ENCODE measurements around the gene MAJIN. TPM values are rescaled to one million over a fixed set of nuclear protein-coding genes. Genes with fewer than 3 reads are reported as not detected.

The MAJIN gene
- not detected in 5 replicates for total RNA-seq (2022; extraction: Qiagen RNA extraction)

GRCh38 chr11:64971421-64972233, at the start of gene MAJIN:
Gene MAJIN (minus strand): TSS chr11:64972108. CDS start chr11:64959405, 12,703 bp downstream.

GRCh38 chr11:65013888-65014725, 42.2 kb upstream of the MAJIN start, which contains the start of gene ARL2:
Gene ARL2 (plus strand): TSS chr11:65014160. CDS start chr11:65014208, 48 bp downstream.

GRCh38 chr11:64996710-64997380, 24.9 kb upstream of the MAJIN start, which contains the start of gene BATF2:
Gene BATF2 (minus strand): TSS chr11:64996971. CDS start chr11:64996914, 57 bp downstream.

GRCh38 chr11:64935359-64936081, 36.4 kb downstream of the MAJIN start, which contains the start of gene GPHA2:
Gene GPHA2 (minus strand): TSS chr11:64935893. CDS start chr11:64935460, 433 bp downstream.

GRCh38 chr11:64923944-64924909, 47.7 kb downstream of the MAJIN start, which contains the start of gene PPP2R5B:
Gene PPP2R5B (plus strand): TSS chr11:64924689. CDS start chr11:64925735, 1,046 bp downstream.

DNA sequence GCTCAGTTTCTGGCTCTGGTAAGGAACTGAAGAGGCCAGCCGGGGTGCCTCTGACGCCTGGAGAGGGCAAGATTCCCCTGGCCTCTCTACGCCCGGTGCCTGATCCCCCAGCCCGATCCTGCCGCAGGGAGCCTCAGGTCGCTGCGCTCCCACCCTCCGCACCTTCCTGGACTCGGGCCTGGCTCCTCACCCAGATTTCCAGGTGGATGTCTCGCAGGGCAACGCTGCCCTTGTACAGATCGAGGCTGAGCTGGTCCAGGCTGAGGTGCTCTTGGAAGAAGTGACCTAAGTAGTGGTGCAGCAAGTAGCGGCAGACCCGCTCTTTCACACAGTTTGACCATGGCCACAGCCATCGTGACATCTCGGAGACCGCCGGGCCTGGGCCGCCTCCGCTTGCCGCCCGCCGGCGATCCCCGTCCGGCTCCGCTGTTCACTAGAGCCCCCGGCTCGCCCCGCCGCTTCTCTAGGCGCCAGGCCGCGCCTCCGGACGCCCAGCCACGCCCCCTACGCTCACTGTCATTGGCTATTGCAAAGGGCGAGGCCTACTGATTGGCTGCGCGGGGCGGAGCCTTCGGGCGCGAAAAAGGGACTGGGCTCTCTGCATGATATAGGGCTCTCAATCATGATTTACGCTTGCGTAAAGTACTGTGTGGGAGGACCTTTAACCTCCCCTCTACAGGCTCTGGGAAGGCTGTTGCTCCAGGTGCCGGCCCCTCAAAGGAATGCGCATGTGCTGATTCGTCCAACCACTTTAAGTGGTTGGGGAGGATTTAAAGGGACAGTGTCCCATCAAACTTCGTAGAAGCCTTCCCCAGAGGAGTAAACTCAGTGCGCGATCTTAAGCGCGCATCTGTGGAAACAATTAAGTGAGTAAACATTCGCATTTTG, 54.9 kb downstream of the MAJIN start, which contains the start of gene ATG2A:
ATG2A (minus strand) TSS at position 435 of the 888 bp plus-strand sequence; CDS start at position 361, 74 bp downstream.

Other genes with a start within 250 kb of the MAJIN start
- gene NRXN2, start 248.9 kb downstream of the MAJIN start, total RNA-seq (2022; extraction: Qiagen RNA extraction): 0.15 to 0.28 TPM (median 0.24 TPM) in 5 replicates
- gene RASGRP2, start 228.0 kb downstream of the MAJIN start, total RNA-seq (2022; extraction: Qiagen RNA extraction): 0.94 to 2.3 TPM (median 2.0 TPM) in 5 replicates
- gene PYGM, start 212.1 kb downstream of the MAJIN start, total RNA-seq (2022; extraction: Qiagen RNA extraction): 0.23 to 0.52 TPM (median 0.27 TPM) in 5 replicates
- gene SF1, start 193.6 kb downstream of the MAJIN start, total RNA-seq (2022; extraction: Qiagen RNA extraction): 146 to 212 TPM (median 156 TPM) in 5 replicates
- gene MAP4K2, start 168.9 kb downstream of the MAJIN start, total RNA-seq (2022; extraction: Qiagen RNA extraction): 5.3 to 8.8 TPM (median 8.4 TPM) in 5 replicates
- gene MEN1, start 161.6 kb downstream of the MAJIN start, total RNA-seq (2022; extraction: Qiagen RNA extraction): 28.8 to 40.9 TPM (median 38.1 TPM) in 5 replicates
- 1.3 to 1.8 TPM (median 1.5 TPM) in 5 replicates for gene CDC42BPG, start 127.5 kb downstream of the MAJIN start, total RNA-seq (2022; extraction: Qiagen RNA extraction)
- 94.8 to 121 TPM (median 111 TPM) in 5 replicates for gene EHD1, start 93.5 kb downstream of the MAJIN start, total RNA-seq (2022; extraction: Qiagen RNA extraction)
- 13.7 to 22.4 TPM (median 20.9 TPM) in 5 replicates for gene ATG2A, start 54.9 kb downstream of the MAJIN start, total RNA-seq (2022; extraction: Qiagen RNA extraction)
- 3.4 to 5.3 TPM (median 4.5 TPM) in 5 replicates for gene PPP2R5B, start 47.4 kb downstream of the MAJIN start, total RNA-seq (2022; extraction: Qiagen RNA extraction)
- not detected in 5 replicates for gene GPHA2, start 36.2 kb downstream of the MAJIN start, total RNA-seq (2022; extraction: Qiagen RNA extraction)
- gene BATF2, start 24.9 kb upstream of the MAJIN start, total RNA-seq (2022; extraction: Qiagen RNA extraction): 0.58 to 0.79 TPM (median 0.63 TPM) in 5 replicates
- 162 to 198 TPM (median 189 TPM) in 5 replicates for gene ARL2, start 42.1 kb upstream of the MAJIN start, total RNA-seq (2022; extraction: Qiagen RNA extraction)
- gene SNX15, start 55.3 kb upstream of the MAJIN start, total RNA-seq (2022; extraction: Qiagen RNA extraction): 20.8 to 25.4 TPM (median 23.6 TPM) in 5 replicates
- 35.4 to 58.5 TPM (median 57.6 TPM) in 5 replicates for gene SAC3D1, start 69.1 kb upstream of the MAJIN start, total RNA-seq (2022; extraction: Qiagen RNA extraction)
- not detected in 5 replicates for gene NAALADL1, start 86.4 kb upstream of the MAJIN start, total RNA-seq (2022; extraction: Qiagen RNA extraction)
- gene CDCA5, start 111.9 kb upstream of the MAJIN start, total RNA-seq (2022; extraction: Qiagen RNA extraction): 67.5 to 78.7 TPM (median 73.1 TPM) in 5 replicates
- gene ZFPL1, start 112.1 kb upstream of the MAJIN start, total RNA-seq (2022; extraction: Qiagen RNA extraction): 35.1 to 37.1 TPM (median 36.6 TPM) in 5 replicates
- 51.5 to 77.8 TPM (median 55.8 TPM) in 5 replicates for gene VPS51, start 124.1 kb upstream of the MAJIN start, total RNA-seq (2022; extraction: Qiagen RNA extraction)
- gene TM7SF2, start 139.8 kb upstream of the MAJIN start, total RNA-seq (2022; extraction: Qiagen RNA extraction): 4.1 to 7.2 TPM (median 5.6 TPM) in 5 replicates
- gene ZNHIT2, start 145.6 kb upstream of the MAJIN start, total RNA-seq (2022; extraction: Qiagen RNA extraction): 13.3 to 24.2 TPM (median 21.9 TPM) in 5 replicates
- gene FAU, start 150.0 kb upstream of the MAJIN start, total RNA-seq (2022; extraction: Qiagen RNA extraction): 834 to 1,066 TPM (median 993 TPM) in 5 replicates
- gene MRPL49, start 150.2 kb upstream of the MAJIN start, total RNA-seq (2022; extraction: Qiagen RNA extraction): 67.8 to 77.4 TPM (median 68.7 TPM) in 5 replicates
- gene SYVN1, start 162.4 kb upstream of the MAJIN start, total RNA-seq (2022; extraction: Qiagen RNA extraction): 29.0 to 41.9 TPM (median 39.5 TPM) in 5 replicates
- gene SPDYC, start 198.1 kb upstream of the MAJIN start, total RNA-seq (2022; extraction: Qiagen RNA extraction): not detected in 5 replicates
- 107 to 119 TPM (median 117 TPM) in 5 replicates for gene CAPN1, start 209.8 kb upstream of the MAJIN start, total RNA-seq (2022; extraction: Qiagen RNA extraction)